GM23338 (cell line): ENCODE results near the gene ADCYAP1.

Experiments
- CREB1 ChIP-seq: fragments of 250-450 bp; sonication (Bioruptor Pico); IDR thresholded peaks from 2 replicates; pipeline ENCODE4 v1.5.0; 2020; ENCODE audit warnings: low read depth, mild to moderate bottlenecking, moderate library complexity
- EZH2 ChIP-seq: fragments of 200-600 bp; sonication (generic); IDR thresholded peaks from one replicate; pipeline ENCODE4 v1.8.0; 2017; ENCODE audit warnings: antibody characterized with exemption, mild to moderate bottlenecking, low read depth; ENCODE audit not compliant: unreplicated experiment
- EZH2phosphoT487 ChIP-seq: fragments of 200-600 bp; sonication (generic); IDR thresholded peaks from one replicate; pipeline ENCODE4 v1.8.1; 2018; ENCODE audit warnings: antibody characterized with exemption; ENCODE audit not compliant: unreplicated experiment
- JUNB ChIP-seq: IDR thresholded peaks from one replicate; pipeline ENCODE4 v1.6.1; 2016; ENCODE audit warnings: antibody characterized with exemption; ENCODE audit not compliant: unreplicated experiment
- NANOG ChIP-seq: IDR thresholded peaks from 2 replicates; pipeline ENCODE4 v1.6.1; 2016; ENCODE audit warnings: antibody characterized with exemption, borderline replicate concordance
- POLR2AphosphoS5 ChIP-seq: IDR thresholded peaks from 2 replicates; pipeline ENCODE4 v1.6.1; 2016; ENCODE audit warnings: antibody characterized with exemption, low read depth
- ZNF114 ChIP-seq: fragments of 250-450 bp; sonication (Bioruptor Pico); IDR thresholded peaks from 2 replicates; pipeline ENCODE4 v1.5.0; 2020; ENCODE audit warnings: mild to moderate bottlenecking, moderate library complexity
- ZNF331 ChIP-seq: fragments of 250-450 bp; sonication (Bioruptor Pico); IDR thresholded peaks from 2 replicates; pipeline ENCODE4 v1.5.0; 2020; ENCODE audit warnings: low read depth, mild to moderate bottlenecking, moderate library complexity
- TF ChIP-seq, protein P1 (sequence below), 2 experiments: fragments of 200-600 bp in 1 of 2; sonication (generic) in 1 of 2; conservative IDR thresholded peaks; 2 replicates each; pipeline versions ENCODE4 v1.5.1 to v1.6.1; 2016 to 2017; ENCODE audit warnings: antibody characterized with exemption in 2 of 2, low read depth in 2 of 2, mild to moderate bottlenecking in 2 of 2, moderate library complexity in 1 of 2
- TF ChIP-seq, protein P2 (sequence below): fragments of 250-450 bp; sonication (Bioruptor Pico); IDR thresholded peaks from 2 replicates; pipeline ENCODE4 v1.5.0; 2020; ENCODE audit warnings: mild to moderate bottlenecking, moderate library complexity

DNA sequence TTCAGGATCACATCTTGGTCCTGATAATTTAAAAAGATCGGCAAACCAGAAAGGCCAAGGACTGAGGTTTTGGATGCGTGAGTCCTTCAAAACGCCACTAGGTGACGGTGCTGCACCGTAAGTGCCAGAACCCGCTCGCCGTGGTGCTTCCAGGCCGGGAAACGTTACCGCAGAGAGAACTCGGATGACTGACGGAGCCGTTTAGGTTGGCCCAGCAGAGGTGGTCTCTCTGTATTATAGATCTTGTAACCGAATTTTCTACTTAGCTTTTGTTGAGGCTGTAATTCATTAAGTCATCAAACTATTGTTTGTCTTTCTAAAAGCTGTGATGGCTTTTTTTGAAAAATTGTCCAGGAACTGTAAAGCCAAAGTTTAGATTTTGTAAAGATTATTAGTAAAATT lies 39.8 kb upstream of the ADCYAP1 start:
- TF ChIP-seq, protein P1, sequence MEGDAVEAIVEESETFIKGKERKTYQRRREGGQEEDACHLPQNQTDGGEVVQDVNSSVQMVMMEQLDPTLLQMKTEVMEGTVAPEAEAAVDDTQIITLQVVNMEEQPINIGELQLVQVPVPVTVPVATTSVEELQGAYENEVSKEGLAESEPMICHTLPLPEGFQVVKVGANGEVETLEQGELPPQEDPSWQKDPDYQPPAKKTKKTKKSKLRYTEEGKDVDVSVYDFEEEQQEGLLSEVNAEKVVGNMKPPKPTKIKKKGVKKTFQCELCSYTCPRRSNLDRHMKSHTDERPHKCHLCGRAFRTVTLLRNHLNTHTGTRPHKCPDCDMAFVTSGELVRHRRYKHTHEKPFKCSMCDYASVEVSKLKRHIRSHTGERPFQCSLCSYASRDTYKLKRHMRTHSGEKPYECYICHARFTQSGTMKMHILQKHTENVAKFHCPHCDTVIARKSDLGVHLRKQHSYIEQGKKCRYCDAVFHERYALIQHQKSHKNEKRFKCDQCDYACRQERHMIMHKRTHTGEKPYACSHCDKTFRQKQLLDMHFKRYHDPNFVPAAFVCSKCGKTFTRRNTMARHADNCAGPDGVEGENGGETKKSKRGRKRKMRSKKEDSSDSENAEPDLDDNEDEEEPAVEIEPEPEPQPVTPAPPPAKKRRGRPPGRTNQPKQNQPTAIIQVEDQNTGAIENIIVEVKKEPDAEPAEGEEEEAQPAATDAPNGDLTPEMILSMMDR (conservative IDR thresholded peaks at IDR 0.05; ENCODE audit: low read depth in 2 of 2): peak; percentile 96 to 99
- TF ChIP-seq POLR2AphosphoS5 (no peak), CREB1 (CRISPR knock-in tag) (no peak), NANOG (no peak), ZNF331 (CRISPR knock-in tag) (no peak), EZH2 (no peak), JUNB (no peak), EZH2phosphoT487 (no peak), ZNF114 (CRISPR knock-in tag) (no peak)
- TF ChIP-seq, protein P2, sequence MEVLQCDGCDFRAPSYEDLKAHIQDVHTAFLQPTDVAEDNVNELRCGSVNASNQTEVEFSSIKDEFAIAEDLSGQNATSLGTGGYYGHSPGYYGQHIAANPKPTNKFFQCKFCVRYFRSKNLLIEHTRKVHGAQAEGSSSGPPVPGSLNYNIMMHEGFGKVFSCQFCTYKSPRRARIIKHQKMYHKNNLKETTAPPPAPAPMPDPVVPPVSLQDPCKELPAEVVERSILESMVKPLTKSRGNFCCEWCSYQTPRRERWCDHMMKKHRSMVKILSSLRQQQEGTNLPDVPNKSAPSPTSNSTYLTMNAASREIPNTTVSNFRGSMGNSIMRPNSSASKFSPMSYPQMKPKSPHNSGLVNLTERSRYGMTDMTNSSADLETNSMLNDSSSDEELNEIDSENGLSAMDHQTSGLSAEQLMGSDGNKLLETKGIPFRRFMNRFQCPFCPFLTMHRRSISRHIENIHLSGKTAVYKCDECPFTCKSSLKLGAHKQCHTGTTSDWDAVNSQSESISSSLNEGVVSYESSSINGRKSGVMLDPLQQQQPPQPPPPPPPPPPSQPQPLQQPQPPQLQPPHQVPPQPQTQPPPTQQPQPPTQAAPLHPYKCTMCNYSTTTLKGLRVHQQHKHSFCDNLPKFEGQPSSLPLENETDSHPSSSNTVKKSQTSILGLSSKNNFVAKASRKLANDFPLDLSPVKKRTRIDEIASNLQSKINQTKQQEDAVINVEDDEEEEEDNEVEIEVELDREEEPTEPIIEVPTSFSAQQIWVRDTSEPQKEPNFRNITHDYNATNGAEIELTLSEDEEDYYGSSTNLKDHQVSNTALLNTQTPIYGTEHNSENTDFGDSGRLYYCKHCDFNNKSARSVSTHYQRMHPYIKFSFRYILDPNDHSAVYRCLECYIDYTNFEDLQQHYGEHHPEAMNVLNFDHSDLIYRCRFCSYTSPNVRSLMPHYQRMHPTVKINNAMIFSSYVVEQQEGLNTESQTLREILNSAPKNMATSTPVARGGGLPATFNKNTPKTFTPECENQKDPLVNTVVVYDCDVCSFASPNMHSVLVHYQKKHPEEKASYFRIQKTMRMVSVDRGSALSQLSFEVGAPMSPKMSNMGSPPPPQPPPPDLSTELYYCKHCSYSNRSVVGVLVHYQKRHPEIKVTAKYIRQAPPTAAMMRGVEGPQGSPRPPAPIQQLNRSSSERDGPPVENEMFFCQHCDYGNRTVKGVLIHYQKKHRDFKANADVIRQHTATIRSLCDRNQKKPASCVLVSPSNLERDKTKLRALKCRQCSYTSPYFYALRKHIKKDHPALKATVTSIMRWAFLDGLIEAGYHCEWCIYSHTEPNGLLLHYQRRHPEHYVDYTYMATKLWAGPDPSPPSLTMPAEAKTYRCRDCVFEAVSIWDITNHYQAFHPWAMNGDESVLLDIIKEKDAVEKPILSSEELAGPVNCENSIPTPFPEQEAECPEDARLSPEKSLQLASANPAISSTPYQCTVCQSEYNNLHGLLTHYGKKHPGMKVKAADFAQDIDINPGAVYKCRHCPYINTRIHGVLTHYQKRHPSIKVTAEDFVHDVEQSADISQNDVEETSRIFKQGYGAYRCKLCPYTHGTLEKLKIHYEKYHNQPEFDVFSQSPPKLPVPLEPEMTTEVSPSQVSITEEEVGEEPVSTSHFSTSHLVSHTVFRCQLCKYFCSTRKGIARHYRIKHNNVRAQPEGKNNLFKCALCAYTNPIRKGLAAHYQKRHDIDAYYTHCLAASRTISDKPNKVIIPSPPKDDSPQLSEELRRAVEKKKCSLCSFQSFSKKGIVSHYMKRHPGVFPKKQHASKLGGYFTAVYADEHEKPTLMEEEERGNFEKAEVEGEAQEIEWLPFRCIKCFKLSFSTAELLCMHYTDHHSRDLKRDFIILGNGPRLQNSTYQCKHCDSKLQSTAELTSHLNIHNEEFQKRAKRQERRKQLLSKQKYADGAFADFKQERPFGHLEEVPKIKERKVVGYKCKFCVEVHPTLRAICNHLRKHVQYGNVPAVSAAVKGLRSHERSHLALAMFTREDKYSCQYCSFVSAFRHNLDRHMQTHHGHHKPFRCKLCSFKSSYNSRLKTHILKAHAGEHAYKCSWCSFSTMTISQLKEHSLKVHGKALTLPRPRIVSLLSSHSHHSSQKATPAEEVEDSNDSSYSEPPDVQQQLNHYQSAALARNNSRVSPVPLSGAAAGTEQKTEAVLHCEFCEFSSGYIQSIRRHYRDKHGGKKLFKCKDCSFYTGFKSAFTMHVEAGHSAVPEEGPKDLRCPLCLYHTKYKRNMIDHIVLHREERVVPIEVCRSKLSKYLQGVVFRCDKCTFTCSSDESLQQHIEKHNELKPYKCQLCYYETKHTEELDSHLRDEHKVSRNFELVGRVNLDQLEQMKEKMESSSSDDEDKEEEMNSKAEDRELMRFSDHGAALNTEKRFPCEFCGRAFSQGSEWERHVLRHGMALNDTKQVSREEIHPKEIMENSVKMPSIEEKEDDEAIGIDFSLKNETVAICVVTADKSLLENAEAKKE: no peak
